ENCODE measurements around the gene AK8. TPM values are rescaled to one million over a fixed set of nuclear protein-coding genes. Genes with fewer than 3 reads are reported as not detected.
A peak's percentile ranks its signal among the peaks of the same experiment; 100 is the strongest.

AK8 gene
- 0.98 TPM for total RNA-seq

DNA sequence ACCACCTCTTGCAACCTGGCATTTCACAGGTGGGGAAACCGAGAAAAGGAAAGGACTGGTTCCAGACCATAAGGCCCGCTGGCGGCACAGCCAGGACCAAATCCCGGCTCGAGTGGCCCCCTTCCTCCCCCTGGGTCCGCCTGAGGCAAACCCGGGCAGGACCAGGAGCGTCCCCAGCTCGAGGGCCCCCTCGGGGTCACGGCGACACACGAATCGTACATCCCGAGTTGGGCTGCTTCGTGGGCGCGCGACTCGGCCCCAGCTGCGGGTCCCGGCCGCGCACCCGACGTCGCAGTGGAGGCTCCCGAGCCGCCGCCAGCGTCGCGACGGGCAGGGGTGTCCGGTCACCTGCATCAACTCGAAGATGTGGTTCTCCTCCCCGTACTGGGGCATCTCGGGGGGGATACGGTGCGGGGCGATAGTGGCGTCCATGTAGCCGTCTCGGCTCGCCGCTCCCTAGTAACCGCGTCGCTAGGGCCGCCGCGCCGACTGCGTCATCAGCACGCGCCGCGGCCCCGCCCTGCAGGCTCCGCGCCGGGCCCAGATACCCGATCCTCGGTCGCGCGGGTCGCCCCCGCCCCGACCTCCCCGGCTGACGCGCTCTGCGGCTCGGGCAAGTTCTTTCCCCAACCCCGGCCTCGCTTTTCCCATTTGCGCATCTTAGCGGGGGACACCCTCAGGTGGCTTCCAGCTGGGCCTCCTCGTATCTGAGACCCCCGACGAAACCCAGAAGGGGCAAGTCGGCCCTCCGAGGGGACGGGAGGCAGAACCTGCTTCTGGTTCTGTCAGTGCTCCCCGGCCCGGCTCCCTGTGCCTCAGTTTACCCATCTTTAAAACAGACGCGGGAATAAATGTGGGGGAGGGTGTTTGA lies at the start of gene AK8:
Gene AK8 (minus strand): TSS at position 461 of the 871 bp plus-strand sequence. CDS start 29 bp downstream, at position 432.
- DNase-seq (ENCODE audit: low spot score): peak; percentile 69

GRCh38 chr9:132927704-132928103 lies 49.6 kb upstream of the AK8 start:
- no peak for DNase-seq (ENCODE audit: low spot score)

DNA sequence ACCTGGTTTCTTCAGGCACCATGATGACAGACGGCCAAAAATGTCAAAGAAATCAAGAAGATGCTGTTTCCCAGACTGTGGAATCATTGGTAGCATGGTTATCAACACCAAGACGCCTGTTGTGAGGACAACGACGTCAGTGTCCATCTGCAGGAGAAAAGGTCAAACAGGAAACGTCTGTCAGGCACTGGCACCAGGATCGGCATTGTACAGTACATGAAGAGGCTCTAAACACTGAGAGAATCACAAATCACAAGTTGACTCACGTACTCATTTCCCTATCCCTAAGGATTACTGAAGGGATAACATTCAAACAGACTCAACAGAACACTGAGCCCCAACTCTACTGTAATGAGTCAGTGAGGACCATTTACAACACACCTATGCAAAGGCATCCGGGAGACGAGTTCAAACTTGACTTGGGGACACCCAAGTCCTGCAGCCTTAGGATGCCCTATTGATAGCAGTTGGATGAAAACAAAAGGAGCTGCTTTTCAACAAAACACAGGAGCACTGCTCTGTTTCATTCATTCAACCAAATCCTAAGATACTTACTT lies 45.3 kb upstream of the AK8 start:
- no peak for DNase-seq (ENCODE audit: low spot score)

DNA sequence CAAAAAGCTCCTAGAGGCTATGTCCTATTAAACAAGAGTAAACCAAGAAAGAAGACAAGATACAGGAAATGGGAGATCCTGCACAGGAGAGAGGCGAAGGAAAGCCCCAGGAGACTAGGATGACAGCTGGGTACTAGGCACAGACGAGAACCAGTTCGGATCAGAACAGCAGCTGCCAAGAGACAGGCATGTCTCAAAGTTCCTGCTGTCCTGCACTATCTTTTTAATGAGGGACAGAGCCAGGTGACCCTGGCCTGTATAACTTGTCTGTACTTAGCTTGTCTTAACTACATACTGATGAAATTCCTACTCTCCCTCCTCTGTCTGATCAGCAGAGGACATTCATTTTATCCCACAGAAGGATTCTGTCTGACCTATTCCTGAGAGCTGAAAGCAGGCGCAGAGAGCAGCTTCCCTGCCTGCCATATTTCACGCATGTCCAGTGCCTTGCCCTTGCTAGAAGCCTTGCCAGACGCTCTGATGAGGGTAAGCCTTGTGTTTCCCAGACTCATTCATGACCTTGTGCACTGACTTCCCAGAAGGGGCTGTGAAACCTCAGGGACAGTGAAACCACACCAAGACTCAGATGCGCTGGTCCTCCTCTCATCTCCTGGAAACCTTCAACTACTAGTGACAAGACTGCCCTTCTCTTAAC lies 41.7 kb upstream of the AK8 start:
- no peak for DNase-seq (ENCODE audit: low spot score)

DNA sequence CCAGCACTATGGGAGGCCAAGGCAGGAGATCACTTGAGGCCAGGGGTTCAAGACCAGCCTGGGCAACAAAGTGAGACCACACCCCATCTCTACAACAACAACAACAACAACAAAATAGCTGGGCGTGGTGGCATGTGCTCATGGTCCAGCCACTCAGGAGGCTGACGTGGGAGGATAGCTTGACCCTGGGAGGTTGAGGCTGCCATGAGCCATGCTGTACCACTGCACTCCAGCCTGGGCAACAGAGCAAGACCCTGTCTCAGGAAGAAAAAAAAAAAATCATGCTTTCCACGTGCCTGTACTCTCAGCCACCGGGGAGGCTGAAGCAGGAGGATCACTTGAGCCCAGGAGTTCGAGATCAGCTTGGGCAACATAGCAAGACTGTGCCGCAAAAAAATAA lies 36.8 kb upstream of the AK8 start:
- no peak for DNase-seq (ENCODE audit: low spot score)

DNA sequence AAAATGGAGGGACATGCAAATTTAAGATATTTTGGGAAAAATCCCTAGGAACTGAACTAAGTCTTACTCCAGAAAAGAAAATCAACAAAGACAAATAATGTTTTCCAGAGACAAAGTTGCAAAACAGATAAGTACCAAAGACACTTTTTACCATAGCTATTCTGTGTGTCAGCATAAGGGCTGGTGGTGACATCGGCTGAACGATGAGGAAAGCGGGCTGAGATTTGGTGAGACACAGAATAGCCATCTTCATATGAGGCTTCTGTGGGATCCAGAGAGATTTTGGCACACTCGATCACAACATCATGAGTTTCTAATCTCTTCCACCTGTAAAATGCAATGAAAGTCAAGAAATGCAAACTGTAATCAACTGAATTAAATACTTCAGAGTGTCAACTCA lies 34.0 kb upstream of the AK8 start:
- no peak for DNase-seq (ENCODE audit: low spot score)

DNA sequence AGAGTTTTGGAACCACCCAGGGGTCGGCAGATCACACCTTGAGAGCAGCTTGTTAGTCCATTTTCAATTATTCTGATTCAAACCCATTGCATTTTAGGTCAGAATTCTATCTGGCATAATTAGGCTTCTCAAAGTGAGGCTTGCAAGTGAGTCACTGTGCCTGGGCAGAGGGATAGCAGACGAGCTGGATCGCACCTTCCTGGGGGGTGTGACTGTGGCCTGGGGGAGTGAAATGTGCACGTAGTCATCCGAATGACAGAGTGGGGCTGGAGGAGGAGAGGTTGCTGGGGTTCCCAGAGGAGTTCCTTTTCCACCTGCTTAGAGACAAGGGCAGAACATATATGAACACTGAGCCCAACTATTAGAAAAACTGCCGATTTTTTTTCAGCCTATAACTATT lies 32.3 kb upstream of the AK8 start:
- no peak for DNase-seq (ENCODE audit: low spot score)

- DNase-seq (ENCODE audit: low spot score): no peak
These were observed 31.2 kb upstream of the AK8 start for GRCh38 chr9:132909311-132909710.

- DNase-seq (ENCODE audit: low spot score): no peak
These were observed 30.6 kb upstream of the AK8 start for GRCh38 chr9:132908635-132909034.

DNA sequence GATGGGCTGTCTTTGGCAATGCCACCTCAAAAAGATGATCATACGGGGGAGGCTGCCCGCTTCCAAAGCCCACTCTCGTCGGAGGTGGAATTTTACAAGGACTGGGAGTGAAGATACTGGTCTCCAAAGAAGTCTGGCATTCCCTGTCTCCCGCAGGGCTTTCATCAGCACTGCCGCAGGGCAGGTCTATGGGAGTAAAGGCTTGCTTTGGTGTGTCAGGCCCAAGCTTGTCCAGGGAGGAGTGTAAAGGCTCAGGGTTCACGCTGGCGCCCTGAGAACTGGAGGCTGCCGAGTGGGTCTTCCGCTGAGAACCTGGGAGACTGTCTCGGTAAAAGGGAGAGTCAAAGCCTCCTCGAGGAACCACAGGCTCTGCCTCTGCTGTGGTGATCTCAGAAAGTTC lies 27.6 kb upstream of the AK8 start:
- DNase-seq (ENCODE audit: low spot score): no peak

GRCh38 chr9:132903574-132904492 lies 25.7 kb upstream of the AK8 start:
- DNase-seq (ENCODE audit: low spot score): no peak

GRCh38 chr9:132901858-132902831 lies 24.1 kb upstream of the AK8 start:
- DNase-seq (ENCODE audit: low spot score): peak; percentile 74

- no peak for DNase-seq (ENCODE audit: low spot score)
These were observed 20.0 kb upstream of the AK8 start for GRCh38 chr9:132898051-132898450.

- peak; percentile 11 for DNase-seq (ENCODE audit: low spot score)
These were observed 18.8 kb upstream of the AK8 start for GRCh38 chr9:132896906-132897305.

DNA sequence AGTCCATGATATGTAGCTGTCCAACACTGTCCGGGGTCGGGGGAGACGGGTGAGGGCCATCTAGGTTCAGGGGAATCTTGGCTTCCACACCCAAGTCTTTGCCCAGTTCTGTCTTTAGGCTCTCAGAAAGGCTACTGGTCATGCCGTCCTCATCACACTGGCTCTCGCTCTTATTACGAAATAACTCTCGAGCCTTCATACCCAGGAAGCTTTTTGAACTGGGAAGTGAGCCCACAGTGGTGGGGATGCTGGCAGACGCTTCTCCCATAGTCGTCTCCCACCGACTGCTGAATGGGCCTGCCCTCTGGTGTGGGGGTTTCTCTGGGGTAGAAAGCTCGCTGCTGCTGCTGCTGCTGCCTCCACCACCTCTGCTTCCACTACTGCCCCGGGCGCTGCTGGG lies 18.2 kb upstream of the AK8 start:
- no peak for DNase-seq (ENCODE audit: low spot score)

- DNase-seq (ENCODE audit: low spot score): no peak
These were observed 17.1 kb upstream of the AK8 start for GRCh38 chr9:132894862-132895835.

GRCh38 chr9:132894346-132894745 lies 16.3 kb upstream of the AK8 start:
- DNase-seq (ENCODE audit: low spot score): peak; percentile 46

- no peak for DNase-seq (ENCODE audit: low spot score)
These were observed 14.3 kb upstream of the AK8 start for GRCh38 chr9:132892400-132892799.

DNA sequence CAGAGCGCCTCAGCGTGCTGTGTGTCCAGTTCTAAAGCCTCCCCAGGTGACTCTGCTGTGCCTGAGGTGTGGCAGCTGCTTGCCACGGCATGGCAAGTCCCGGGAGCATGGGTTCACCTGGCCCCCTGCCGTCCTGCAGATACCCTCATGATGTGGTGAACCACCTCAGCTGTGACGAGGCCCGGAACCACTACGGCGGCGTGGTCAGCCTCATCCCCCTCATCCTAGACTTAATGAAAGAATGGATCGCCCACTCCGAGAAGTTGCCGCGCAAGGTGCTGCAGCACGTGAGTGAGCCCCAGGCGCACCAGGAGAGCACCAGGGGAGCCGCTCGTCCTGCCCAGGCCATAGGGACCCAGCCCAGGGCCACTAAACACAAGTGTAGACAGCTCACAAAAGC lies 10.1 kb upstream of the AK8 start:
- DNase-seq (ENCODE audit: low spot score): no peak
